ENCODE data around the gene FIBCD1.

The FIBCD1 gene

DNA sequence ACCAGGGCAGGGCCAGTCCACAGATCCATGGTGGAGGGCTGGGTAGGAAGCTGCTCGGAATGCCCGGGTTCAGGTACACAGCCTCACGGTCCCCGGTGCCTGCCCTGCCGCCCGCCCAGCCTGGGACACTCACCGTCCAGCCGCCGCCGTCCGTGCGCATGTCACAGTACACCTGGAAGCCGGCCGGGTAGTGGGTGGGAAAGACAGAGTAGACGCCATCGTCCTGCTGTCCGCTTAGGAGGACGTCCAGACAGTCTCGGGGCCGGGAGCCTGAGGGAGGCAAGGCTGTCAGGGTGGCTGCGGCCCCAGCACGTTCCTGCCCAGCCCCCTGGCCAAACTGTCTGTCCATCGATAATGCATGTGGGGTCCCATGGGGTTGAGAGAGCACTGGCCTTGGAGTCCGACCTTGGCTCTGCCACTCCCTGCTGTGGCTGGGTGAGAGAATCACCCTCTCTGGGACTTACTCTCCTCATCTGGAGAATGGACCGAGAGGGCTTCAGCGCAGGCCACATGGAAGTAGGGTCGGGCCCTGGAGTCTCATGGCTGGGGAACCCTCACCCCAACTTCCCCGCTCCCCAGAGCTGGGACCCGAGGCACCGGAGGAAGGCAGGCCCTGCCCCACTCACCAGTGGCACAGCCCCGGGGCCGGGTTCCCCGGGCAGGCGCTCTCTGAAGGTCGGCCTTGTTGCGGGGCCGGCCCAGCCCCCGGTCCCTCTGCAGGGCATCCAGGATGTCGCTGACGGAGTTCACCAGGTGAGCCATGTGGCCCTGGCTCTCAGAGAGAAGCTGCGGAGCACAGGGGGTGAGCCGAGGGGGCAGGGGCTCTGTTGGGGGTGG, 15.2 kb downstream of the FIBCD1 start:
- TF ChIP-seq, protein P1, sequence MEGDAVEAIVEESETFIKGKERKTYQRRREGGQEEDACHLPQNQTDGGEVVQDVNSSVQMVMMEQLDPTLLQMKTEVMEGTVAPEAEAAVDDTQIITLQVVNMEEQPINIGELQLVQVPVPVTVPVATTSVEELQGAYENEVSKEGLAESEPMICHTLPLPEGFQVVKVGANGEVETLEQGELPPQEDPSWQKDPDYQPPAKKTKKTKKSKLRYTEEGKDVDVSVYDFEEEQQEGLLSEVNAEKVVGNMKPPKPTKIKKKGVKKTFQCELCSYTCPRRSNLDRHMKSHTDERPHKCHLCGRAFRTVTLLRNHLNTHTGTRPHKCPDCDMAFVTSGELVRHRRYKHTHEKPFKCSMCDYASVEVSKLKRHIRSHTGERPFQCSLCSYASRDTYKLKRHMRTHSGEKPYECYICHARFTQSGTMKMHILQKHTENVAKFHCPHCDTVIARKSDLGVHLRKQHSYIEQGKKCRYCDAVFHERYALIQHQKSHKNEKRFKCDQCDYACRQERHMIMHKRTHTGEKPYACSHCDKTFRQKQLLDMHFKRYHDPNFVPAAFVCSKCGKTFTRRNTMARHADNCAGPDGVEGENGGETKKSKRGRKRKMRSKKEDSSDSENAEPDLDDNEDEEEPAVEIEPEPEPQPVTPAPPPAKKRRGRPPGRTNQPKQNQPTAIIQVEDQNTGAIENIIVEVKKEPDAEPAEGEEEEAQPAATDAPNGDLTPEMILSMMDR (IDR thresholded peaks at IDR 0.05) = no peak

DNA sequence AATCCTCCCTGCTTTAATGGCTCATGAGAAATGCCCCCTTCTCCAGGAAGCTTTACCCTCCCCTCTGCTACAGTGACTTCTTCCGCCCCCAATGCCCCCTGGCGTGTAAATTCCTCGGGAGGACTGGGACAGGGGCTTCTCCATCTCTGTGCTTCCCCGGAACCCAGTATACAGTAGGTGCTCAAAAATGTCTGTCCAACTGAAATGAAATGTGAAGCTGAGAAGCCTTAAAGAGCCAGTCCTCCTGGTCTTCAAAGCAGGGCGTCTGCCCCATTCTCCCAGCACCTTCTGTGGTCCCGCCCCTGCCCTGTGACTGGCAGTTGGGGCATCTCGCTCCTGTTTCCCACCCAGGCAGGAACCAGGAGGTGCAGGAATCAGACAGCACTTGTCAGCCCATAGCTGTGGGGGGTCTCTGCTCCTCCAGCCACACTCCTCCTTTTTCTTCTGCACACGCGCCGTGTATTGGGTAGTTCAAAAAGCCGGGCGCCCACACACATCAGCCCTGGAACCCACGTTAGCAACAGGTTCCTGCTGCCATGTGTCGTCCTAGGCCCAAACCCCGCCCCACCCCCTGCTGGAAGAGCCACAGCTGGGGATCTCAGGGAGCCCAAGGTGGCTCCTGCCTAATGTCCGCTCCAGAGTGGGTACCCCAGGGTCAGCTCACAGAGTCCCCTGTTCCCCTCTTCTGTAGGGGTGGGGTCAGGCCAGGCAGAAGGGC, 16.0 kb downstream of the FIBCD1 start:
- TF ChIP-seq, protein P1 (IDR thresholded peaks at IDR 0.05) = no peak

- TF ChIP-seq, protein P1 (IDR thresholded peaks at IDR 0.05) = no peak
Observed at GRCh38 chr9:130921989-130922892, 16.8 kb downstream of the FIBCD1 start.

DNA sequence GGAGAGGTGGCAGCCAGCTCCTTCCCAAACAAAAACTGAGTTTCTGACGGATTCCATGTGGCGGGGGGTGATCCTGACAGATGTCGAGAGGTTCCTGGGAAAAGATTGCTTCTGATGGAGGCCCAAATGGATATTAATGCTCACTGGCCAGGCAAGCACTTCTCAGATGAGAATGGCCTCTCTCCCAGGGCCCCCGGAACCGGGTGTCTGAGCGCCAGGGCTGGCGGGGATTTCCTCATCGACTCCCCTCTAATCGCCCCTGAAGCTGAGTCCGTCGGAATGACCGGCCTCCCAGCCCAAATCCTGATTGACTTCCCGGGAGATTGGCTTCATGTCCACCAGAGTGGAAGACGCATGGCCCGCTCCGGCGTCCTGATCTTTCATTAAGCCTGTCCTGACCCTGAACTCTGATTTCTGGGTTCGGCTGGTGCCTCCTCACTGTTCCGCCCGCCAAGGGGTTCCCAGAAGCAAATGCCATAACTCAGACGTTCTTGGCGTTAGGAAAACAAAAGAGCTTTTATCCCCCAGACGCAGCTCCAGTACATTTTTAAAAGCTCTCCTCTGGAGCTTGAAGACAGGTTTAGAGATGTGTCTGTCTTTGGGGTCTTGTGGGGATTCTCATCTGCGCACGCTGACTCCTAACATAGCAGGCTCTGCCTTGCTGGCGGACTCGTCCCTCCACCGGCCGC, 17.6 kb downstream of the FIBCD1 start:
- TF ChIP-seq, protein P1 (IDR thresholded peaks at IDR 0.05) = no peak

DNA sequence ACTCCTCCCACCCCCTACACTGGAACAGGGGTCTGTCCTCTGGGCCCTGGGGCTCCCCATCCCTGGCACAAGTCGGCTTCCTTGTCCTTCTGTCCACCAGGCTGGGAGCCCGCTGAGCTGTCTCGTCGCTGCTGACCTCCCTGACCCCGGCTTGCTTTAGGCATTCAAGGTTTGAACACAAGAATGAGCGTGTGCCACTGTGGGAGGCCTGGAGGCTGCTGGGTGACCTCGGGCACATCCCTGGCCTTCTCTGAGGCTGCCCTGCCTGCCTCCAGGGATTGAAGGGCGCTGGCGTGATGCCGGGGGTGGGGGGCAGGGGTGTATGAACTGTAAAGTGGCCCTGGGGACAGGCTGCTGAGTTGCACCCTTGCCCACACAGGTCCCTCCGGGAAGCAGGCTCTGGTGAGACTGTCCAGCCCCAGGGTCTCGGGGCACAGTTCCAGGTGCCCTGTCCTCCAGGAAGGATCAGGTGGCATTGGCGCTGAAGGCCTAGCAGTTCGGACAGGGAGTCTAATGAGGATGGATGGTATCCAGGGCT, 18.2 kb downstream of the FIBCD1 start:
- TF ChIP-seq, protein P1 (IDR thresholded peaks at IDR 0.05) = no peak

DNA sequence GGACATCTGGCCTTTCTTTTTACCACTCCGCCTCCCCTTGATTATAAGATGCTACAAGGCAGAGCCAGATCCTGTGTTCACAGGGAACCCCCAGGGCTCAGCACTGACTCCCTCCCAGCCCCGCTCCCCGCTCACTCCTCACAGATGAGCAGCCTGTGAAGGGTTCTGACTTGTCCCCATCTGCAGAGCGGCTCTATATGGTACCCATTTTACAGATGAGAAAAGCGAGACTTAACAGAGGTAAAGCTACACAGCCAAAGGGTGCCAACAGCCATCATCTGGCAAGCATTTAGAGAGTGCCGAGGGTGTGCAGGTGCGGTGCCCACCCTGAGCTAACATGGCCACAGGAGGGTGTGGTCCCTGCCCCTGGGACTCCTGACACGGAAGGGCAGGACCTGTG, 18.8 kb downstream of the FIBCD1 start:
- TF ChIP-seq, protein P1 (IDR thresholded peaks at IDR 0.05) = no peak

Measured in LNCAP (cell line).